ENCODE measurements around the gene NME7.
A peak's percentile ranks its signal among the peaks of the same experiment; 100 is the strongest.
"Not testable (repeated sequence)": the region's sequence is repeated elsewhere in the genome, so short reads cannot be mapped to it uniquely, and the experiment has no call there.

Gene NME7

GRCh38 chr1:169367686-169368405, at the start of gene NME7, which contains the start of gene BLZF1:
Gene NME7 (minus strand): TSS chr1:169367797. CDS start chr1:169367710, 87 bp downstream.
Gene BLZF1 (plus strand): TSS chr1:169368195. CDS start chr1:169369523, 1,328 bp downstream.
- no peak for TF ChIP-seq CTCF (conservative IDR thresholded peaks at IDR 0.05; ENCODE audit: low read depth, low read length)
- peak within 1 kb of the TSS; percentile 95 for H3K4me3 ChIP-seq (ENCODE audit: low read length)
- peak; percentile 85 for DNase-seq (ENCODE audit: low read depth)

- no peak overlapping the region for H3K4me3 ChIP-seq (ENCODE audit: low read length)
- no peak for TF ChIP-seq CTCF (conservative IDR thresholded peaks at IDR 0.05; ENCODE audit: low read depth, low read length)
- no peak for DNase-seq (ENCODE audit: low read depth)
Observed at GRCh38 chr1:169414952-169415351, 47.4 kb upstream of the NME7 start.

- H3K4me3 ChIP-seq (ENCODE audit: low read length); DNase-seq (ENCODE audit: low read depth): not testable (repeated sequence)
Observed at GRCh38 chr1:169408340-169408739, 40.7 kb upstream of the NME7 start.

GRCh38 chr1:169402578-169402977, 35.0 kb upstream of the NME7 start:
- DNase-seq (ENCODE audit: low read depth); H3K4me3 ChIP-seq (ENCODE audit: low read length): not testable (repeated sequence)

GRCh38 chr1:169395955-169396354, 28.4 kb upstream of the NME7 start:
- no peak for DNase-seq (ENCODE audit: low read depth)
- TF ChIP-seq CTCF (conservative IDR thresholded peaks at IDR 0.05; ENCODE audit: low read depth, low read length), result no peak
- no peak overlapping the region for H3K4me3 ChIP-seq (ENCODE audit: low read length)

- no peak for TF ChIP-seq CTCF (conservative IDR thresholded peaks at IDR 0.05; ENCODE audit: low read depth, low read length)
- H3K4me3 ChIP-seq (ENCODE audit: low read length), result no peak overlapping the region
- DNase-seq (ENCODE audit: low read depth), result no peak
Observed at GRCh38 chr1:169392406-169392805, 24.8 kb upstream of the NME7 start.

- TF ChIP-seq CTCF (conservative IDR thresholded peaks at IDR 0.05; ENCODE audit: low read depth, low read length), result no peak
- H3K4me3 ChIP-seq (ENCODE audit: low read length), result no peak overlapping the region
- no peak for DNase-seq (ENCODE audit: low read depth)
Observed at GRCh38 chr1:169390303-169390702, 22.7 kb upstream of the NME7 start.

- H3K4me3 ChIP-seq (ENCODE audit: low read length), result no peak overlapping the region
- DNase-seq (ENCODE audit: low read depth), result no peak
- TF ChIP-seq CTCF (conservative IDR thresholded peaks at IDR 0.05; ENCODE audit: low read depth, low read length), result no peak
Observed at GRCh38 chr1:169387399-169387798, 19.8 kb upstream of the NME7 start.

Data from retinal pigment epithelial cell (primary cell).